GM19463 (cell line): Measurements from ENCODE around the gene GLB1L3.
"Not testable (repeated sequence)": the region's sequence is repeated elsewhere in the genome, so short reads cannot be mapped to it uniquely, and the experiment has no call there.

ENCODE experiments used
- ATAC-seq: cut with Tn5 transposase; IDR thresholded peaks from one replicate; pipeline ENCODE4 v1.9.1; 2021; ENCODE audit warnings: mild to moderate bottlenecking, moderate library complexity; ENCODE audit not compliant: unreplicated experiment

Gene GLB1L3

GRCh38 chr11:134250246-134250645 lies 25.9 kb upstream of the GLB1L3 start:
- no peak for ATAC-seq

GRCh38 chr11:134250675-134251074 lies 25.5 kb upstream of the GLB1L3 start:
- ATAC-seq: no peak

GRCh38 chr11:134252346-134253187 lies 23.6 kb upstream of the GLB1L3 start:
- ATAC-seq: peak; percentile 27

GRCh38 chr11:134253188-134253993 lies 22.8 kb upstream of the GLB1L3 start, which contains the start of the genes ACAD8 and THYN1:
TSS of gene ACAD8 (plus strand) at chr11:134253568. CDS start at chr11:134253601, 33 bp downstream.
TSS of gene THYN1 (minus strand) at chr11:134253352. CDS start at chr11:134252882, 470 bp downstream.
- peak; percentile 98 for ATAC-seq

GRCh38 chr11:134254433-134255183 lies 21.6 kb upstream of the GLB1L3 start:
- no peak for ATAC-seq

GRCh38 chr11:134255184-134255561 lies 21.0 kb upstream of the GLB1L3 start:
- ATAC-seq: not testable (repeated sequence)

GRCh38 chr11:134257101-134257500 lies 19.1 kb upstream of the GLB1L3 start:
- ATAC-seq: no peak

- ATAC-seq: no peak
Observed at GRCh38 chr11:134258577-134258976, 17.6 kb upstream of the GLB1L3 start.

- ATAC-seq: no peak
Observed at GRCh38 chr11:134260503-134260902, 15.7 kb upstream of the GLB1L3 start.

GRCh38 chr11:134260983-134261382 lies 15.2 kb upstream of the GLB1L3 start:
- ATAC-seq: no peak

GRCh38 chr11:134261626-134262488 lies 14.3 kb upstream of the GLB1L3 start:
- no peak for ATAC-seq

- no peak for ATAC-seq
Observed at GRCh38 chr11:134264966-134265764, 11.0 kb upstream of the GLB1L3 start.

- ATAC-seq: no peak
Observed at GRCh38 chr11:134266440-134266839, 9.7 kb upstream of the GLB1L3 start.

- ATAC-seq: no peak
Observed at GRCh38 chr11:134266841-134267251, 9.3 kb upstream of the GLB1L3 start.

- ATAC-seq: no peak
Observed at GRCh38 chr11:134267461-134267860, 8.7 kb upstream of the GLB1L3 start.

- no peak for ATAC-seq
Observed at GRCh38 chr11:134267966-134268365, 8.2 kb upstream of the GLB1L3 start.

- ATAC-seq: no peak
Observed at GRCh38 chr11:134270250-134270714, 5.9 kb upstream of the GLB1L3 start.

GRCh38 chr11:134271978-134272377 lies 4.2 kb upstream of the GLB1L3 start:
- no peak for ATAC-seq
